SU-DHL-6 (cell line): ENCODE data around the gene PTDSS2.

Experiments used
- H2AFZ ChIP-seq: fragments of 200-600 bp; sonication (generic); 2 replicates; pipeline ENCODE4 v1.6.1; 2014; ENCODE audit warnings: low read depth, mild to moderate bottlenecking, moderate library complexity, mixed read lengths, antibody characterized with exemption, low read length; ENCODE audit not compliant: severe bottlenecking
- H3F3A ChIP-seq: fragments of 200-600 bp; shearing (Covaris generic); 2 replicates; pipeline ENCODE4 v1.6.0; 2016; ENCODE audit warnings: antibody characterized with exemption, mild to moderate bottlenecking; ENCODE audit not compliant: insufficient read depth
- H3K27ac ChIP-seq: fragments of 200-600 bp; sonication (generic); 2 replicates; pipeline ENCODE4 v1.5.1; 2016; ENCODE audit warnings: low read depth, mild to moderate bottlenecking, low read length, moderate library complexity, mixed read lengths
- H3K27me3 ChIP-seq: fragments of 200-600 bp; sonication (generic), shearing (Covaris generic); 2 replicates; pipeline ENCODE4 v1.6.0; 2014; ENCODE audit warnings: mild to moderate bottlenecking, low read length
- H3K36me3 ChIP-seq: fragments of 200-600 bp; sonication (generic); 2 replicates; pipeline ENCODE4 v1.6.1; 2014; ENCODE audit warnings: mild to moderate bottlenecking, low read length, mixed read lengths
- H3K4me2 ChIP-seq: fragments of 300-600, 200-600 bp; shearing (Covaris generic), sonication (generic); 2 replicates; pipeline ENCODE4 v1.6.0; 2014; ENCODE audit warnings: low read length, low read depth, mild to moderate bottlenecking; ENCODE audit not compliant: poor library complexity, severe bottlenecking
- H3K4me3 ChIP-seq: fragments of 200-600 bp; sonication (generic); 2 replicates; pipeline ENCODE4 v1.5.1; 2014; ENCODE audit warnings: antibody characterized with exemption, low read length, mild to moderate bottlenecking, mixed read lengths; ENCODE audit not compliant: insufficient read depth, poor library complexity, severe bottlenecking
- H3K79me2 ChIP-seq: fragments of 200-600 bp; sonication (generic); 2 replicates; pipeline ENCODE4 v1.6.1; 2014; ENCODE audit warnings: mild to moderate bottlenecking, low read length, moderate library complexity; ENCODE audit not compliant: insufficient read depth
- H3K9ac ChIP-seq: fragments of 200-600 bp; sonication (generic); 2 replicates; pipeline ENCODE4 v1.7.0; 2014; ENCODE audit warnings: mild to moderate bottlenecking, low read length
- H3K9me2 ChIP-seq: fragments of 200-600 bp; sonication (generic); replicated peaks from 2 replicates; pipeline ENCODE4 v1.6.1; 2014; ENCODE audit warnings: low read length; ENCODE audit not compliant: insufficient read depth
- H3K9me3 ChIP-seq: fragments of 200-600 bp; sonication (generic); 2 replicates; pipeline ENCODE4 v1.6.1; 2014; ENCODE audit warnings: low read length, mixed read lengths; ENCODE audit not compliant: insufficient read depth
- H4K20me1 ChIP-seq: fragments of 200-600 bp; sonication (generic); 2 replicates; pipeline ENCODE4 v1.6.1; 2014; ENCODE audit warnings: low read depth, mild to moderate bottlenecking, antibody characterized with exemption, low read length, moderate library complexity, mixed read lengths
- EZH2phosphoT487 ChIP-seq: fragments of 200-600 bp; sonication (generic), shearing (Covaris generic); conservative IDR thresholded peaks from 2 replicates; pipeline ENCODE4 v1.6.1; 2018; ENCODE audit warnings: mild to moderate bottlenecking, antibody characterized with exemption, low read length, moderate library complexity, mixed read lengths
- TF ChIP-seq, protein P1 (sequence below): fragments of 200-600 bp; sonication (generic); IDR thresholded peaks from one replicate; pipeline ENCODE4 v1.5.1; 2017; ENCODE audit warnings: antibody characterized with exemption, mild to moderate bottlenecking, low read length, moderate library complexity; ENCODE audit not compliant: insufficient read depth, poor library complexity, severe bottlenecking

Gene PTDSS2

GRCh38 chr11:473415-473814 is 23.3 kb downstream of the PTDSS2 start:
- H3K4me3 ChIP-seq: no peak overlapping the region
- no peak overlapping the region for H3K9ac ChIP-seq
- H3K9me2 ChIP-seq: no peaks in the 10 kb centered on the region
- TF ChIP-seq, protein P1, sequence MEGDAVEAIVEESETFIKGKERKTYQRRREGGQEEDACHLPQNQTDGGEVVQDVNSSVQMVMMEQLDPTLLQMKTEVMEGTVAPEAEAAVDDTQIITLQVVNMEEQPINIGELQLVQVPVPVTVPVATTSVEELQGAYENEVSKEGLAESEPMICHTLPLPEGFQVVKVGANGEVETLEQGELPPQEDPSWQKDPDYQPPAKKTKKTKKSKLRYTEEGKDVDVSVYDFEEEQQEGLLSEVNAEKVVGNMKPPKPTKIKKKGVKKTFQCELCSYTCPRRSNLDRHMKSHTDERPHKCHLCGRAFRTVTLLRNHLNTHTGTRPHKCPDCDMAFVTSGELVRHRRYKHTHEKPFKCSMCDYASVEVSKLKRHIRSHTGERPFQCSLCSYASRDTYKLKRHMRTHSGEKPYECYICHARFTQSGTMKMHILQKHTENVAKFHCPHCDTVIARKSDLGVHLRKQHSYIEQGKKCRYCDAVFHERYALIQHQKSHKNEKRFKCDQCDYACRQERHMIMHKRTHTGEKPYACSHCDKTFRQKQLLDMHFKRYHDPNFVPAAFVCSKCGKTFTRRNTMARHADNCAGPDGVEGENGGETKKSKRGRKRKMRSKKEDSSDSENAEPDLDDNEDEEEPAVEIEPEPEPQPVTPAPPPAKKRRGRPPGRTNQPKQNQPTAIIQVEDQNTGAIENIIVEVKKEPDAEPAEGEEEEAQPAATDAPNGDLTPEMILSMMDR: no peak
- TF ChIP-seq EZH2phosphoT487: no peak
- H3K9me3 ChIP-seq: no peaks in the 10 kb centered on the region
- H4K20me1 ChIP-seq: no peaks in the 10 kb centered on the region
- H3K36me3 ChIP-seq: no peaks in the 10 kb centered on the region
- no peak overlapping the region for H2AFZ ChIP-seq
- no peak overlapping the region for H3K4me2 ChIP-seq
- no peaks in the 10 kb centered on the region for H3K79me2 ChIP-seq
- no peak overlapping the region for H3K27ac ChIP-seq
- no peaks in the 10 kb centered on the region for H3F3A ChIP-seq
- H3K27me3 ChIP-seq: no peaks in the 10 kb centered on the region

DNA sequence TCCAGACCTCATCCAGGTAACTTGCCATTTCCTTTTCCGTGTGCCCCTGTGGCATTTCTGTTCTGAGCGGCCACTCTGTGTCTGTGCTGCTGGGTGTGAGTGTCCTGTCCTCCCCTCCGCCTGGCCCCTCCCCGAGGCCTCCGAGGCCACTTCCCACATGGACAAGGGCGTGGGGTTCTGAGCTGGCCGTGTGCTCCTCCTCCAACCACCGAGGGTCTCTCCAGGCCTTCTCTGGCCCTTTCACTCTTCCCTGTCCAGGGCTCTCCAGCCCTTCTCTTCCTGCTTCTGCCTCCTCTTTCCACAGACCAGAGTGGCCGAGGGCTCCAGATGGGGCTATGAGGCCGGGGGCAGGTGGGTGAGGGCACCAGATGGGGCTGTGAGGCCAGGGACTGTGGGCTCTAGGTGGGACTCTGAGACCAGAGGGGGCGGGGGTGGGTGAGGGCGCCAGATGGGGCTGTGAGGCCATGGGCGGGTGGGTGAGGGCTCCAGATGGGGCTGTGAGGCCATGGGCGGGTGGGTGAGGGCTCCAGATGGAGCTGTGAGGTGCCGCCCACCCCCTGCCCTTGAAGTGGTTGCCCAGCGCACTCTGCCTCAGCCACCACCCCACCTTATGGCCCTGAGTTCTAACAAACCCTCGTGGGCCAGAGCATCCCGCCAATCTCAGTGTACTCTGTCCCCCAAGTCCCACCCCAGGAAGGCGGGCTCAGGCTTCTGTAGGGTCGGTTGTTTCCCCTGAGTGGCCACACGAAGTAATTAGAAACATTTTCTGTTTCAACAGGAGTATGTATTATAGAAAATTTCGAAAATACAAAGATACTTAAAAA is 24.1 kb downstream of the PTDSS2 start:
- Histone ChIP-seq H2AFZ (no peak overlapping the region), H3K4me3 (no peak overlapping the region), H3K27me3 (no peaks in the 10 kb centered on the region), H3K27ac (no peak overlapping the region), H3K9me3 (no peaks in the 10 kb centered on the region), H3K4me2 (no peak overlapping the region), H4K20me1 (no peaks in the 10 kb centered on the region), H3F3A (no peaks in the 10 kb centered on the region), H3K36me3 (no peaks in the 10 kb centered on the region), H3K9ac (no peak overlapping the region), H3K79me2 (no peaks in the 10 kb centered on the region), H3K9me2 (no peaks in the 10 kb centered on the region)
- no peak for TF ChIP-seq EZH2phosphoT487
- TF ChIP-seq, protein P1: no peak

DNA sequence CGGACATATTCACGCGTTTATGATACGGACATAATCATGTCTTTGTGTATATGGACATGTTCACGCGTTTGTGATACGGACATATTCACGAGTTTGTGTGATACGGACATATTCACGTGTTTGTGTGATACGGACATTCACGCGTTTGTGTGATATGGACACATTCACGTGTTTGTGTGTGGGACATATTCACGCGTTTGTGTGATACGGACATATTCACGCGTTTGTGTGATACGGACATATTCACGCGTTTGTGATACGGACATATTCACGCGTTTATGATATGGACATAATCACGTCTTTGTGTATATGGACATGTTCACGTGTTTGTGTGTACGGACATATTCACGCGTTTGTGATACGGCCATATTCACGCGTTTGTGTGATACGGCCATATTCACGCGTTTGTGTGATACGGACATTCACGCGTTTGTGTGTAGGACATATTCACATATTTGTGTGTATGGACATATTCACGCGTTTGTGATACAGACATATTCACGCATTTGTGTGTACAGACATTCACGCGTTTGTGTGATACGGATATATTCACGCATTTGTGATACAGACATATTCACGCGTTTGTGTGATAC is 24.9 kb downstream of the PTDSS2 start:
- no peaks in the 10 kb centered on the region for H4K20me1 ChIP-seq
- no peaks in the 10 kb centered on the region for H3F3A ChIP-seq
- H3K27ac ChIP-seq: no peak overlapping the region
- H3K4me3 ChIP-seq: no peak overlapping the region
- H3K27me3 ChIP-seq: no peaks in the 10 kb centered on the region
- H3K4me2 ChIP-seq: no peak overlapping the region
- no peaks in the 10 kb centered on the region for H3K36me3 ChIP-seq
- no peak overlapping the region for H3K9ac ChIP-seq
- H3K79me2 ChIP-seq: no peaks in the 10 kb centered on the region
- no peak overlapping the region for H2AFZ ChIP-seq
- no peaks in the 10 kb centered on the region for H3K9me2 ChIP-seq
- no peaks in the 10 kb centered on the region for H3K9me3 ChIP-seq
- no peak for TF ChIP-seq EZH2phosphoT487
- TF ChIP-seq, protein P1: no peak
